Nephron (organoid): Measurements from ENCODE around the gene PMPCA.

ENCODE experiments used
- H3K27ac Mint-ChIP-seq, 3 experiments: 2 replicates each; pipeline ENCODE4 v1.8.0; 2020; ENCODE audit warnings: mixed read lengths in 3 of 3, mild to moderate bottlenecking in 2 of 3, moderate library complexity in 1 of 3
- H3K27me3 Mint-ChIP-seq: 2 replicates; pipeline ENCODE4 v1.8.0; 2021; ENCODE audit warnings: low read depth, mild to moderate bottlenecking, moderate library complexity, mixed read lengths
- H3K36me3 Mint-ChIP-seq: 2 replicates; pipeline ENCODE4 v1.8.0; 2020; ENCODE audit warnings: low read depth, mixed read lengths
- H3K4me1 Mint-ChIP-seq: 2 replicates; pipeline ENCODE4 v1.8.0; 2020; ENCODE audit warnings: mixed read lengths
- H3K4me3 Mint-ChIP-seq, 3 experiments: 2 replicates each; pipeline ENCODE4 v1.8.0; 2020; ENCODE audit warnings: mild to moderate bottlenecking in 3 of 3, mixed read lengths in 3 of 3, moderate library complexity in 2 of 3
- H3K9me3 Mint-ChIP-seq: 2 replicates; pipeline ENCODE4 v1.8.0; 2020; ENCODE audit warnings: mixed read lengths
- TF ChIP-seq, protein P1 (sequence below), 3 experiments: fragments of 200-600 bp; sonication (generic); IDR thresholded peaks; one replicate each; pipeline ENCODE4 v1.5.0; 2021; ENCODE audit warnings: antibody characterized with exemption in 3 of 3; ENCODE audit not compliant: unreplicated experiment in 3 of 3

Gene PMPCA

DNA sequence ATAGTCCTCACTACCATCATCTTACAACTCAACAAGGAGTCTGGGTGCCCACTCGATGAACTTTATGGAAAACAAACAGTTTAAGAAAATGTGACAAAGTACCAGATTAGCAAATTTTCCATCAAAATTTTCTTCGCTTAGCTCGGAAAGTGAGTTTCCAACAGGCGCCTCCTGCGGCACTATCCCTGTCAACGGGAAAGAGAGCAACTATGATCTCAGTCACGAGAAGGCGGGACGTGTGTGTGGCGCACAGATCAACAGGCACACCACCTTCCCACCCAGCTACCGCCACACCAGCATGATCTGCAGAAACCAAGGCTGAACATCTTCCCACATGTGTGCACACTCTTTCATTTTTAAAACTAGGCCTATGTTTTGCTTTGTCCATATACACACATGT is 42.9 kb downstream of the PMPCA start:
- H3K4me1 Mint-ChIP-seq, result no peaks in the 10 kb centered on the region
- H3K27me3 Mint-ChIP-seq, result no peaks in the 10 kb centered on the region
- H3K36me3 Mint-ChIP-seq, result peaks cover 70% of the 10 kb centered on the region
- H3K9me3 Mint-ChIP-seq, result no peaks in the 10 kb centered on the region
- TF ChIP-seq, protein P1, sequence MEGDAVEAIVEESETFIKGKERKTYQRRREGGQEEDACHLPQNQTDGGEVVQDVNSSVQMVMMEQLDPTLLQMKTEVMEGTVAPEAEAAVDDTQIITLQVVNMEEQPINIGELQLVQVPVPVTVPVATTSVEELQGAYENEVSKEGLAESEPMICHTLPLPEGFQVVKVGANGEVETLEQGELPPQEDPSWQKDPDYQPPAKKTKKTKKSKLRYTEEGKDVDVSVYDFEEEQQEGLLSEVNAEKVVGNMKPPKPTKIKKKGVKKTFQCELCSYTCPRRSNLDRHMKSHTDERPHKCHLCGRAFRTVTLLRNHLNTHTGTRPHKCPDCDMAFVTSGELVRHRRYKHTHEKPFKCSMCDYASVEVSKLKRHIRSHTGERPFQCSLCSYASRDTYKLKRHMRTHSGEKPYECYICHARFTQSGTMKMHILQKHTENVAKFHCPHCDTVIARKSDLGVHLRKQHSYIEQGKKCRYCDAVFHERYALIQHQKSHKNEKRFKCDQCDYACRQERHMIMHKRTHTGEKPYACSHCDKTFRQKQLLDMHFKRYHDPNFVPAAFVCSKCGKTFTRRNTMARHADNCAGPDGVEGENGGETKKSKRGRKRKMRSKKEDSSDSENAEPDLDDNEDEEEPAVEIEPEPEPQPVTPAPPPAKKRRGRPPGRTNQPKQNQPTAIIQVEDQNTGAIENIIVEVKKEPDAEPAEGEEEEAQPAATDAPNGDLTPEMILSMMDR (IDR thresholded peaks at IDR 0.05; ENCODE audit: unreplicated experiment in 3 of 3), result no peak
- no peak overlapping the region for H3K4me3 Mint-ChIP-seq
- no peak overlapping the region for H3K27ac Mint-ChIP-seq

DNA sequence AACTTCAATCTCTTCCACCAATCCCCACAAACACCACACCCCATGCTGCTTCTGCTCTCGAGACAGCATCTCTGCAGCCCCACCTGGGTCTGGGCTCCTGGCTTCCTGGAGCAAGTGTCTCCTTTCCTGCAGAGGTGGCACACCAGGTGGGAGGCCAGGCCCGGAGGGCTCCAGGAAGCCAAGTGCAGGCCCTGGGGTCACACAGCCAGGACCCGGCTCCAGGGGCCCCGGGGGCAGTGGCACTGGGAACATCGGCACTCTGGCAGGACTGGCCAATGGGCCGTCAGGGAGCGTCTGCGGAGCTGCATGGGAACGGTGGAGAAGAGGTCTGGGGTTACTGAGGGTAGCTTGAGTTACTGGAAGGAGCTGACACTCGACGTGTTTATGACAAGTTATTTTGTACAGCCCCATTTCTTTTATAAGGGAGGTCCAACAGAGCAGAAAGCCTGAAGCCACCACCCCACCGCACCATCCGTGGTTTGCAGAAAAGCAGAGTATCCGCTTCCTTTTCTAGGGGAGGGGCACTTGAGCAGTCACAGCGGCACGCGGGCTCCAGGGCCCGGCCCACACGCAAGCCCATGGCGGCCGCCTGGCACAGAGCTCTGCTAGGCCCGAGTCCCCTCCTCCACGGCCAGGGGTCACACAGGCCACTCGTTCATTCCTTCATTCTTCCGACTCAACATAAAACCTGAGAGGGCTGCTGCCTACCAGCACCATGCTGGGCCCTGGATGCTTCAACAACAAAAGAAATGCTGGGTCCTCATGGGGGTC is 43.8 kb downstream of the PMPCA start:
- H3K27me3 Mint-ChIP-seq, result no peaks in the 10 kb centered on the region
- TF ChIP-seq, protein P1 (IDR thresholded peaks at IDR 0.05; ENCODE audit: unreplicated experiment in 3 of 3), result no peak
- H3K27ac Mint-ChIP-seq, result no peak overlapping the region
- H3K4me1 Mint-ChIP-seq, result no peaks in the 10 kb centered on the region
- no peaks in the 10 kb centered on the region for H3K9me3 Mint-ChIP-seq
- H3K4me3 Mint-ChIP-seq, result no peak overlapping the region
- peaks cover 72% of the 10 kb centered on the region for H3K36me3 Mint-ChIP-seq

DNA sequence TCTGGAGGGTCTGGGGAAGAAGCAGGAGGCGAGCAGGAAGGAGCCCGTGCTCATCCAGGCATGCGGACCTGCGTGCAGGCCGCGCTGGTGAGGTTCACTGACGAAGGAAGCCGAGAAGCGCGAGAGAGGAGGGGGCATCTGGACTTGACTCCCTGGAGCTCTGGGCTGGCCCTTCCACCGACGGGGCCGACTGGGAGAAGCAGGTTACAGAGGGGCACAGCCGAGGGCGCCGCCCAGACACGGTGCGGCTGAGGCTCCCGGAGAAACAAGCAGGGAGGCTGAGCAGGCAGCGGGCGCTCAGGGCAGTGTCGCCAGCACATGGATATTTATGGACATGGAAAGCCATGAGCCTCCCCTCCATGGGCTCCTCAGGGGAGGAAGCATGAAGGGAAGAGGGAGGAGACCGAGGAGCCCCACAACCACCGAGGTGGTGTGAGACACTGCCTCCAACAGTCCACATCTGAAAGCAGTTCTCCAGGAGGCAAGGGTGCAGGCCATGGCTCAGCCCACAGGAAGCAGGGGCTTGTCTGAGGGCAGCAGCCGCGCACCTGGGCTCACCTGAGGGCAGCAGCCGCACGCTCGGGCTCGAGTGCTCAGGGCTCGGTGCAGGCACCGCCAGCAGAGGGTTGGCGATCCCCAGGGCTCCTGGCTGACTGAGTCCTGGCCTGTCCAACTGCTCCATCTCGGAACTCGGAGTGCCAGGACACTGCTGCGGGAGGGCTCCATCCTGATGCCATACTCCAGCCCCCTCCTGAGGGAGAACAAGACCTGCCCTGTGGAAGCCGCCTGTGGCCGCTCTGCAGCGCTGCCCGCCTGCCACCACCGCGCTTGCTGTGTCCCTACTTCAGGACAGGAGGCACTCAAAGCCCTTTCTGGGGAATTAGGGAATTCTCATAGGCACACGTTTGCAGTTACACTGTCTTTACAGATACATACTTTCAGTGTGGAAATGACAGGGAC is 44.9 kb downstream of the PMPCA start:
- Mint-ChIP-seq H3K27ac (no peak overlapping the region), H3K9me3 (no peaks in the 10 kb centered on the region), H3K4me3 (no peak overlapping the region), H3K36me3 (peaks cover 75% of the 10 kb centered on the region), H3K27me3 (no peaks in the 10 kb centered on the region), H3K4me1 (no peaks in the 10 kb centered on the region)
- TF ChIP-seq, protein P1 (IDR thresholded peaks at IDR 0.05; ENCODE audit: unreplicated experiment in 3 of 3), result no peak

DNA sequence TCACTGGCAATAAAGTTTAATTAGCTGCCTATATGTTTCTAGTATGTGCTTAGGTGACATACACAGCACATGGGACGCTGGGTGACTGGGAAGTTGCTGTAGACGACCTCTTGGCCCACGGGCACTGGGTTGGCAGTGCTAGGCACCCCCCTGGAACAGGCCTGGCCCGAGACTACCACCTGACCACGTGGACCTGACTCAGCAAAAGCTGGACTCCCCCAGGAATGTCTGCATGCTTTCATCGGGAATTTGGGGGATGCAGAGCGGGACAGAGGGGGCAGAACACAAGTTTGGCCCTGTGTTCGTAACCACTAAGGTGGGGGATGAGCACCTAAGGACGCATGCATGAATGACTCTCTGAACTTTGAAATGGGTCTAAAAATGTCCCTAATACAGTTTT is 45.8 kb downstream of the PMPCA start:
- no peaks in the 10 kb centered on the region for H3K9me3 Mint-ChIP-seq

DNA sequence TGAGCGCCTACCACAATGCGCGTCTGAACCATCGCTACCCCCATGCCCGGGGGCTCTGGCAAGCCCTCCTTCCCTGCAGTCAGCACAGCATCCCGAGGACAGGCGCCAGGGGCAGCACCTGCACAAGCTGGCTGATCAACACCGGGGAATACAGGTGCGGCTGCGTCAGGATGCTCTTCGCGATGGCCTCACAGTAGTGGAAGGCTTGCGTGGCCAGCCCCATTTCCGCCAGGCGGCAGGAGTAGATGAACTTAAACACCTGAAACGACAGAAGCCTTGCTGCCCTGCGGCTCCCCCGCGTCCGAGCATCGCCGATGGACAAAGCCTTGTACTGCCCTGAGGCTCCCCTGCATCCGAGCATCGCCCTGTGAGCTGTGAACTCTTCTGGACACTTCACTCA is 46.9 kb downstream of the PMPCA start:
- no peaks in the 10 kb centered on the region for H3K27me3 Mint-ChIP-seq

More for the DNA sequence above, 45.8 kb downstream of the PMPCA start:
- no peak overlapping the region for H3K27ac Mint-ChIP-seq
- TF ChIP-seq, protein P1 (IDR thresholded peaks at IDR 0.05; ENCODE audit: unreplicated experiment in 3 of 3), result no peak
- no peaks in the 10 kb centered on the region for H3K4me1 Mint-ChIP-seq
- peaks cover 70% of the 10 kb centered on the region for H3K36me3 Mint-ChIP-seq
- no peaks in the 10 kb centered on the region for H3K27me3 Mint-ChIP-seq
- no peak overlapping the region for H3K4me3 Mint-ChIP-seq

More for the DNA sequence above, 46.9 kb downstream of the PMPCA start:
- no peak overlapping the region for H3K27ac Mint-ChIP-seq
- TF ChIP-seq, protein P1 (IDR thresholded peaks at IDR 0.05; ENCODE audit: unreplicated experiment in 3 of 3), result no peak
- peaks cover 70% of the 10 kb centered on the region for H3K36me3 Mint-ChIP-seq
- no peaks in the 10 kb centered on the region for H3K9me3 Mint-ChIP-seq
- no peak overlapping the region for H3K4me3 Mint-ChIP-seq
- no peaks in the 10 kb centered on the region for H3K4me1 Mint-ChIP-seq
